GM12878 (cell line): ENCODE measurements around the gene FOXR1.

Source experiments
- BACH1 ChIP-seq: fragments of 450-650 bp; IDR thresholded peaks from 2 replicates; pipeline ENCODE4 v1.6.1; 2017; ENCODE audit warnings: mild to moderate bottlenecking, borderline replicate concordance
- CHD2 ChIP-seq: IDR thresholded peaks from 2 replicates; pipeline ENCODE4 v1.6.1; 2011; ENCODE audit warnings: low read depth, low read length, improper control_type of control experiment, borderline replicate concordance
- CTCF ChIP-seq, 3 experiments: IDR thresholded peaks in 2 of 3; conservative IDR thresholded peaks in 1 of 3; 2 replicates each; pipeline ENCODE4 v1.5.1; 2011; ENCODE audit warnings: low read depth in 3 of 3, low read length in 3 of 3, mild to moderate bottlenecking in 3 of 3, control low read depth in 2 of 3, moderate library complexity in 2 of 3, inconsistent platforms in 1 of 3, mixed read lengths in 1 of 3; ENCODE audit not compliant: control insufficient read depth in 2 of 3, insufficient read depth in 1 of 3; ENCODE audit errors: extremely low read depth in 1 of 3
- ELK1 ChIP-seq: IDR thresholded peaks from 2 replicates; pipeline ENCODE4 v1.6.1; 2012; ENCODE audit warnings: low read depth, low read length, improper control_type of control experiment
- ETV6 ChIP-seq, 2 experiments: fragments of 450-650 bp in 1 of 2; IDR thresholded peaks in 1 of 2; conservative IDR thresholded peaks in 1 of 2; 2 replicates each; pipeline ENCODE4 v1.6.1; 2014; ENCODE audit warnings: antibody characterized with exemption in 1 of 2, borderline replicate concordance in 1 of 2, low read depth in 1 of 2, mild to moderate bottlenecking in 1 of 2, moderate library complexity in 1 of 2
- FOXM1 ChIP-seq: IDR thresholded peaks from 2 replicates; pipeline ENCODE4 v1.6.1; 2012; ENCODE audit warnings: low read depth, mild to moderate bottlenecking, inconsistent platforms, low read length, moderate library complexity
- SMC3 ChIP-seq: IDR thresholded peaks from 2 replicates; pipeline ENCODE4 v1.6.1; 2011; ENCODE audit warnings: low read length, improper control_type of control experiment, borderline replicate concordance
- SRF ChIP-seq, 2 experiments: IDR thresholded peaks; 2 replicates each; pipeline ENCODE4 v1.6.1; 2011; ENCODE audit warnings: low read depth in 2 of 2, low read length in 2 of 2, mild to moderate bottlenecking in 1 of 2, moderate library complexity in 1 of 2
- SUZ12 ChIP-seq: fragments of 200-600 bp; sonication (generic); IDR thresholded peaks from one replicate; pipeline ENCODE4 v1.6.1; 2018; ENCODE audit warnings: antibody characterized with exemption, mild to moderate bottlenecking; ENCODE audit not compliant: unreplicated experiment
- TCF12 ChIP-seq: IDR thresholded peaks from 2 replicates; pipeline ENCODE4 v1.6.1; 2011; ENCODE audit warnings: low read depth, mild to moderate bottlenecking, low read length
- TF ChIP-seq, protein P1 (sequence below): IDR thresholded peaks from 2 replicates; pipeline ENCODE4 v1.6.1; 2011; ENCODE audit warnings: low read depth, low read length, improper control_type of control experiment, borderline replicate concordance

DNA sequence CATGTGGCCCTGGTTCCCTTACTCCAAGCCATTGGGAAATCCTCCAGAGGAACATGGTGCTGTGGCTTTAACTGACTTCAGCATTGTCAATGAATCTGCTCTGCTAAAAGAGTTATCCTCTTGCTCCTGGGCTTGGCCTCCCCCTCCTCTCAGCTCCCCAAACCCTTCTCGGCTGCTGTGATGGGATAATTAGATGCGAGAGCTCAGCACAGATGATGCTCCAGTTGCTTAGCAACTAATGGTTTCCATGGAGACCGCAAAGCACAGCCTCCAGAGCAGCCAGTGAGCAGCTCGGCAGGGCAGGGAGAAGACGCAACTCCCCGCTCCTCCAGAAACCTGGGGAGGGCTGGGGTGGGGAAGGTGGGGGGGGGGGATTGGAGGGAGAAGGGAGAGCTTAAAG, 18.3 kb upstream of the FOXR1 start:
- no peak for TF ChIP-seq SMC3
- TF ChIP-seq SRF (IDR thresholded peaks at IDR 0.05; ENCODE audit: low read depth in 2 of 2, low read length in 2 of 2), result no peak
- TF ChIP-seq CTCF (IDR thresholded peaks at IDR 0.05 in 2 of 3, conservative IDR thresholded peaks at IDR 0.05 in 1 of 3; ENCODE audit: control insufficient read depth in 2 of 3, extremely low read depth in 1 of 3, insufficient read depth in 1 of 3, low read depth in 3 of 3, low read length in 3 of 3), result no peak
- TF ChIP-seq ETV6 (conservative IDR thresholded peaks at IDR 0.05 in 1 of 2, IDR thresholded peaks at IDR 0.05 in 1 of 2; ENCODE audit: borderline replicate concordance in 1 of 2, low read depth in 1 of 2), result no peak
- no peak for TF ChIP-seq SUZ12
- TF ChIP-seq BACH1, result no peak
- no peak for TF ChIP-seq ELK1
- no peak for TF ChIP-seq FOXM1
- TF ChIP-seq, protein P1, sequence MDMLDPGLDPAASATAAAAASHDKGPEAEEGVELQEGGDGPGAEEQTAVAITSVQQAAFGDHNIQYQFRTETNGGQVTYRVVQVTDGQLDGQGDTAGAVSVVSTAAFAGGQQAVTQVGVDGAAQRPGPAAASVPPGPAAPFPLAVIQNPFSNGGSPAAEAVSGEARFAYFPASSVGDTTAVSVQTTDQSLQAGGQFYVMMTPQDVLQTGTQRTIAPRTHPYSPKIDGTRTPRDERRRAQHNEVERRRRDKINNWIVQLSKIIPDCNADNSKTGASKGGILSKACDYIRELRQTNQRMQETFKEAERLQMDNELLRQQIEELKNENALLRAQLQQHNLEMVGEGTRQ, result no peak
- no peak for TF ChIP-seq CHD2
- no peak for TF ChIP-seq TCF12
